ENCODE measurements around the gene EFNA2.

EFNA2 gene

GRCh38 chr19:1284293-1284978 lies 1.2 kb upstream of the EFNA2 start:
- DNase-seq (ENCODE audit: low spot score) = no peak

GRCh38 chr19:1284979-1285736 lies 515 bp upstream of the EFNA2 start:
- DNase-seq (ENCODE audit: low spot score) = no peak

- no peak for DNase-seq (ENCODE audit: low spot score)
Measured at GRCh38 chr19:1286487-1287353, 1.0 kb downstream of the EFNA2 start.

- DNase-seq (ENCODE audit: low spot score) = no peak
Measured at GRCh38 chr19:1287354-1288225, 1.9 kb downstream of the EFNA2 start.

- DNase-seq (ENCODE audit: low spot score) = no peak
Measured at GRCh38 chr19:1288226-1288612, 2.5 kb downstream of the EFNA2 start.

GRCh38 chr19:1288833-1289685 lies 3.4 kb downstream of the EFNA2 start:
- DNase-seq (ENCODE audit: low spot score) = no peak

- no peak for DNase-seq (ENCODE audit: low spot score)
Measured at GRCh38 chr19:1289686-1290025, 4.0 kb downstream of the EFNA2 start.

GRCh38 chr19:1290196-1290702 lies 4.6 kb downstream of the EFNA2 start:
- DNase-seq (ENCODE audit: low spot score) = no peak

GRCh38 chr19:1290703-1291651 lies 5.3 kb downstream of the EFNA2 start:
- no peak for DNase-seq (ENCODE audit: low spot score)

- DNase-seq (ENCODE audit: low spot score) = no peak
Measured at GRCh38 chr19:1291761-1292418, 6.2 kb downstream of the EFNA2 start.

- no peak for DNase-seq (ENCODE audit: low spot score)
Measured at GRCh38 chr19:1292419-1293151, 6.9 kb downstream of the EFNA2 start.

- DNase-seq (ENCODE audit: low spot score) = no peak
Measured at GRCh38 chr19:1293782-1294604, 8.3 kb downstream of the EFNA2 start.

- DNase-seq (ENCODE audit: low spot score) = no peak
Measured at GRCh38 chr19:1294688-1295087, 9.0 kb downstream of the EFNA2 start.

GRCh38 chr19:1295169-1296012 lies 9.7 kb downstream of the EFNA2 start:
- no peak for DNase-seq (ENCODE audit: low spot score)

GRCh38 chr19:1296078-1296477 lies 10.4 kb downstream of the EFNA2 start:
- no peak for DNase-seq (ENCODE audit: low spot score)

- DNase-seq (ENCODE audit: low spot score) = no peak
Measured at GRCh38 chr19:1296575-1297271, 11.1 kb downstream of the EFNA2 start.

All from hematopoietic multipotent progenitor cell treated with erythropoietin and hydrocortisone succinate and interleukin-3 and kit ligand, for 17 days (in vitro differentiated cells).